ENCODE measurements around the gene MOCOS.
A peak's percentile ranks its signal among the peaks of the same experiment; 100 is the strongest.

Gene MOCOS

GRCh38 chr18:36262971-36263370 lies 75.7 kb downstream of the MOCOS start:
- DNase-seq: no peak
- intact Hi-C loops (cut with DNase I): no loop called here

GRCh38 chr18:36264283-36264682 lies 77.0 kb downstream of the MOCOS start:
- intact Hi-C loops (cut with DNase I): no loop called here
- DNase-seq: no peak

- intact Hi-C loops (cut with DNase I): no loop called here
Measured at GRCh38 chr18:36265015-36265414, 77.7 kb downstream of the MOCOS start.

GRCh38 chr18:36269157-36269556 lies 81.9 kb downstream of the MOCOS start:
- no peak for DNase-seq
- intact Hi-C loops (cut with DNase I): no loop called here

More at GRCh38 chr18:36265015-36265414, 77.7 kb downstream of the MOCOS start:
- no peak for DNase-seq

- intact Hi-C loops (cut with DNase I): no loop called here
- DNase-seq: no peak
Measured at GRCh38 chr18:36271153-36271552, 83.9 kb downstream of the MOCOS start.

GRCh38 chr18:36273347-36273746 lies 86.0 kb downstream of the MOCOS start:
- intact Hi-C loops (cut with DNase I): no loop called here
- DNase-seq: no peak

GRCh38 chr18:36274083-36274715 lies 86.9 kb downstream of the MOCOS start:
- intact Hi-C loops (cut with DNase I): no loop called here
- no peak for DNase-seq

- DNase-seq: no peak
- intact Hi-C loops (cut with DNase I): no loop called here
Measured at GRCh38 chr18:36275561-36275960, 88.3 kb downstream of the MOCOS start.

GRCh38 chr18:36279001-36279400 lies 91.7 kb downstream of the MOCOS start:
- no peak for DNase-seq
- intact Hi-C loops (cut with DNase I): no loop called here

GRCh38 chr18:36281936-36282335 lies 94.6 kb downstream of the MOCOS start:
- no peak for DNase-seq

GRCh38 chr18:36283448-36283847 lies 96.2 kb downstream of the MOCOS start:
- intact Hi-C loops (cut with DNase I): loop anchor here (5.0 kb wide), 1 partner anchor 474 kb away; no protein-coding TSS in a partner anchor
- DNase-seq: no peak

More at GRCh38 chr18:36281936-36282335, 94.6 kb downstream of the MOCOS start:
- intact Hi-C loops (cut with DNase I): loop anchor here (5.0 kb wide), 1 partner anchor 475 kb away; no protein-coding TSS in a partner anchor

GRCh38 chr18:36284268-36284667 lies 97.0 kb downstream of the MOCOS start:
- no peak for DNase-seq
- intact Hi-C loops (cut with DNase I): loop anchor here (1.0 to 5.0 kb wide), 4 partner anchors 188 to 528 kb away; no protein-coding TSS in a partner anchor

- peak in 3 of 10 donors; percentile 31 to 41 (median 40) for DNase-seq
- intact Hi-C loops (cut with DNase I): loop anchor here (1.0 to 5.0 kb wide), 4 partner anchors 188 to 528 kb away; no protein-coding TSS in a partner anchor
Measured at GRCh38 chr18:36284671-36285295, 97.5 kb downstream of the MOCOS start.

- intact Hi-C loops (cut with DNase I): no loop called here
- DNase-seq: no peak
Measured at GRCh38 chr18:36287653-36288052, 100.4 kb downstream of the MOCOS start.

GRCh38 chr18:36288689-36289088 lies 101.4 kb downstream of the MOCOS start:
- no peak for DNase-seq
- intact Hi-C loops (cut with DNase I): no loop called here

- intact Hi-C loops (cut with DNase I): no loop called here
- no peak for DNase-seq
Measured at GRCh38 chr18:36294031-36294430, 106.7 kb downstream of the MOCOS start.

- intact Hi-C loops (cut with DNase I): loop anchor here (5.0 kb wide), 1 partner anchor 462 kb away; no protein-coding TSS in a partner anchor
- no peak for DNase-seq
Measured at GRCh38 chr18:36295214-36295613, 107.9 kb downstream of the MOCOS start.

GRCh38 chr18:36295880-36296301 lies 108.6 kb downstream of the MOCOS start:
- DNase-seq: peak in 2 of 10 donors; percentile 14 to 87
- intact Hi-C loops (cut with DNase I): loop anchor here (2.0 to 5.0 kb wide), 3 partner anchors 277 to 515 kb away; no protein-coding TSS in a partner anchor

GRCh38 chr18:36296650-36297416 lies 109.5 kb downstream of the MOCOS start:
- peak; percentile 68 to 96 (median 84) for DNase-seq
- intact Hi-C loops (cut with DNase I): loop anchor here (2.0 to 5.0 kb wide), 3 partner anchors 276 to 514 kb away; no protein-coding TSS in a partner anchor

GRCh38 chr18:36297417-36298125 lies 110.3 kb downstream of the MOCOS start, which contains the start of gene FHOD3:
Gene FHOD3 (plus strand): TSS chr18:36297713. CDS start chr18:36297836, 123 bp downstream.
- DNase-seq: peak; percentile 29 to 90 (median 56)

More at GRCh38 chr18:36297417-36298125, 110.3 kb downstream of the MOCOS start, which contains the start of gene FHOD3:
- intact Hi-C loops (cut with DNase I): loop anchor here (2.0 to 5.0 kb wide), 3 partner anchors 275 to 513 kb away; no protein-coding TSS in a partner anchor
